H9 (cell line): ENCODE measurements around the gene FAM81B. TPM values are rescaled to one million over a fixed set of nuclear protein-coding genes. Genes with fewer than 3 reads are reported as not detected.

Experiments used
- DNase-seq: peaks from one replicate; pipeline ENCODE4 v3.0.0-alpha.2; 2017
- H2AFZ ChIP-seq: one replicate; pipeline ENCODE4 v1.6.1; 2013; ENCODE audit warnings: mild to moderate bottlenecking, low read length, control low read depth, moderate library complexity
- H2AK5ac ChIP-seq: 2 replicates; pipeline ENCODE4 v1.6.1; 2013; ENCODE audit warnings: low read length, control low read depth, mixed read lengths; ENCODE audit not compliant: insufficient read length
- H2BK120ac ChIP-seq: one replicate; pipeline ENCODE4 v1.6.1; 2013; ENCODE audit warnings: low read depth, mild to moderate bottlenecking, low read length, control low read depth, inconsistent platforms; ENCODE audit not compliant: poor library complexity, severe bottlenecking
- H2BK12ac ChIP-seq: 2 replicates; pipeline ENCODE4 v1.6.1; 2013; ENCODE audit warnings: low read length, control low read depth, mixed read lengths, low read depth; ENCODE audit not compliant: insufficient read length
- H2BK15ac ChIP-seq: 2 replicates; pipeline ENCODE4 v1.6.1; 2013; ENCODE audit warnings: low read depth, low read length, control low read depth
- H2BK20ac ChIP-seq: one replicate; pipeline ENCODE4 v1.6.1; 2013; ENCODE audit warnings: low read depth, mild to moderate bottlenecking, low read length, control low read depth, inconsistent platforms; ENCODE audit not compliant: poor library complexity, severe bottlenecking
- H2BK5ac ChIP-seq: 2 replicates; pipeline ENCODE4 v1.6.1; 2013; ENCODE audit warnings: low read length, control low read depth, mixed read lengths; ENCODE audit not compliant: insufficient read length
- H3K14ac ChIP-seq: 2 replicates; pipeline ENCODE4 v1.6.1; 2013; ENCODE audit warnings: low read length, control low read depth; ENCODE audit not compliant: insufficient read depth
- H3K18ac ChIP-seq: 2 replicates; pipeline ENCODE4 v1.6.1; 2013; ENCODE audit warnings: low read depth, mild to moderate bottlenecking, mixed read lengths, low read length, control low read depth; ENCODE audit not compliant: insufficient read length
- H3K23ac ChIP-seq: 2 replicates; pipeline ENCODE4 v1.6.1; 2013; ENCODE audit warnings: low read length, control low read depth, mixed read lengths, low read depth; ENCODE audit not compliant: insufficient read length
- H3K23me2 ChIP-seq: 2 replicates; pipeline ENCODE4 v1.6.1; 2013; ENCODE audit warnings: low read depth, mild to moderate bottlenecking, mixed read lengths, low read length, control low read depth; ENCODE audit not compliant: insufficient read length, poor library complexity, severe bottlenecking
- H3K27ac ChIP-seq: 2 replicates; pipeline ENCODE4 v1.5.1; 2013; ENCODE audit warnings: low read length, control low read depth, mixed read lengths, low read depth; ENCODE audit not compliant: insufficient read length
- H3K27me3 ChIP-seq: 2 replicates; pipeline ENCODE4 v1.6.1; 2013; ENCODE audit warnings: low read length, control low read depth, inconsistent platforms; ENCODE audit not compliant: insufficient read depth
- H3K4ac ChIP-seq: 2 replicates; pipeline ENCODE4 v1.6.1; 2013; ENCODE audit warnings: low read depth, mild to moderate bottlenecking, control low read depth, inconsistent platforms, low read length, moderate library complexity
- H3K4me1 ChIP-seq: 2 replicates; pipeline ENCODE4 v1.6.1; 2013; ENCODE audit warnings: low read length, control low read depth, inconsistent platforms; ENCODE audit not compliant: insufficient read depth
- H3K4me2 ChIP-seq: 2 replicates; pipeline ENCODE4 v1.6.1; 2013; ENCODE audit warnings: low read length, control low read depth, mixed read lengths; ENCODE audit not compliant: insufficient read length, insufficient read depth
- H3K56ac ChIP-seq: 2 replicates; pipeline ENCODE4 v1.6.1; 2013; ENCODE audit warnings: low read depth, mild to moderate bottlenecking, mixed read lengths, low read length, control low read depth; ENCODE audit not compliant: insufficient read length
- H3K79me1 ChIP-seq: 2 replicates; pipeline ENCODE4 v1.6.1; 2013; ENCODE audit warnings: low read depth, mild to moderate bottlenecking, moderate library complexity, low read length, control low read depth, inconsistent platforms; ENCODE audit not compliant: insufficient read depth, poor library complexity, severe bottlenecking
- H3K79me2 ChIP-seq: 2 replicates; pipeline ENCODE4 v1.6.1; 2013; ENCODE audit warnings: low read length, control low read depth, inconsistent platforms; ENCODE audit not compliant: insufficient read depth
- H3K9ac ChIP-seq: 2 replicates; pipeline ENCODE4 v1.6.1; 2013; ENCODE audit warnings: low read length, control low read depth, mixed read lengths; ENCODE audit not compliant: insufficient read length; ENCODE audit errors: extremely low read depth
- H3K9me3 ChIP-seq: one replicate; pipeline ENCODE4 v1.6.1; 2013; ENCODE audit warnings: low read depth, low read length, inconsistent platforms; ENCODE audit not compliant: control insufficient read depth
- H3T11ph ChIP-seq: one replicate; pipeline ENCODE4 v1.6.1; 2013; ENCODE audit warnings: mild to moderate bottlenecking, low read length, control low read depth, inconsistent platforms
- H4K20me1 ChIP-seq: one replicate; pipeline ENCODE4 v1.6.1; 2013; ENCODE audit not compliant: control insufficient read depth, insufficient read length, insufficient read depth
- H4K5ac ChIP-seq: 2 replicates; pipeline ENCODE4 v1.6.1; 2013; ENCODE audit warnings: low read depth, mild to moderate bottlenecking, mixed read lengths, low read length, control low read depth; ENCODE audit not compliant: insufficient read length
- H4K8ac ChIP-seq: replicated peaks from 2 replicates; pipeline ENCODE4 v1.6.1; 2013; ENCODE audit warnings: low read length, control low read depth, mixed read lengths, low read depth; ENCODE audit not compliant: insufficient read length
- H4K91ac ChIP-seq: 2 replicates; pipeline ENCODE4 v1.6.1; 2013; ENCODE audit warnings: low read depth, mild to moderate bottlenecking, moderate library complexity, mixed read lengths, low read length, control low read depth; ENCODE audit not compliant: insufficient read length
- H3K27ac Mint-ChIP-seq, 3 experiments: 2 replicates in 2 of 3; 3 replicates in 1 of 3; pipeline ENCODE4 v1.8.0; 2020 to 2021; ENCODE audit warnings: mixed read lengths in 3 of 3, mild to moderate bottlenecking in 1 of 3, moderate library complexity in 1 of 3
- H3K27me3 Mint-ChIP-seq: 2 replicates; pipeline ENCODE4 v1.8.0; 2021; ENCODE audit warnings: low read depth, mild to moderate bottlenecking, moderate library complexity, mixed read lengths
- H3K36me3 Mint-ChIP-seq, 3 experiments: 2 replicates in 2 of 3; 3 replicates in 1 of 3; pipeline ENCODE4 v1.8.0; 2020 to 2021; ENCODE audit warnings: low read depth in 3 of 3, mixed read lengths in 3 of 3; ENCODE audit not compliant: insufficient read depth in 1 of 3
- H3K4me1 Mint-ChIP-seq, 2 experiments: 2 replicates each; pipeline ENCODE4 v1.8.0; 2020; ENCODE audit warnings: mixed read lengths in 2 of 2
- H3K4me3 Mint-ChIP-seq, 2 experiments: 2 replicates in 1 of 2; 3 replicates in 1 of 2; pipeline ENCODE4 v1.8.0; 2020 to 2021; ENCODE audit warnings: mild to moderate bottlenecking in 2 of 2, mixed read lengths in 2 of 2, moderate library complexity in 1 of 2
- H3K9me3 Mint-ChIP-seq, 2 experiments: 2 replicates in 1 of 2; 3 replicates in 1 of 2; pipeline ENCODE4 v1.8.0; 2020; ENCODE audit warnings: mild to moderate bottlenecking in 2 of 2, mixed read lengths in 2 of 2, moderate library complexity in 1 of 2
- CTCF ChIP-seq: fragments of 200-600 bp; sonication (generic); conservative IDR thresholded peaks from 3 replicates; pipeline ENCODE4 v1.8.0; 2021; ENCODE audit warnings: antibody characterized with exemption, mild to moderate bottlenecking
- WGBS: extraction: QIAGEN DNeasy Blood & Tissue Kit; methylation state at CpG from one replicate; pipeline ENCODE4 v1.1.7; 2013; ENCODE audit warnings: missing lambda C conversion rate, low lambda C conversion rate, mixed read lengths; ENCODE audit not compliant: insufficient read length; ENCODE audit errors: extremely low coverage; 5-methylcytosine and 5-hydroxymethylcytosine counted together
- total RNA-seq: library from RNA; stranded (reverse); gene quantifications from 2 replicates; pipeline ENCODE4 v1.2.1, GENCODE V29; 2021

FAM81B gene
- total RNA-seq, 1 experiment from 2014 or later = not detected

GRCh38 chr5:95369782-95370181, 21.4 kb upstream of the FAM81B start:
- no peak overlapping the region for H3K4me2 ChIP-seq
- no peak overlapping the region for H4K91ac ChIP-seq
- peaks cover 0 to 7% (median 7%) of the 10 kb centered on the region in 3 experiments; a peak in 5 of 7 replicates for H3K36me3 Mint-ChIP-seq
- H3K4me1 ChIP-seq = no peaks in the 10 kb centered on the region
- H3K9ac ChIP-seq = no peak overlapping the region
- H3K18ac ChIP-seq = no peak overlapping the region
- H3K79me2 ChIP-seq = no peaks in the 10 kb centered on the region
- H3T11ph ChIP-seq = no peak overlapping the region
- H2AFZ ChIP-seq = no peak overlapping the region
- H4K8ac ChIP-seq = no peak overlapping the region
- H4K20me1 ChIP-seq = no peaks in the 10 kb centered on the region
- no peak overlapping the region for H2BK5ac ChIP-seq
- no peaks in the 10 kb centered on the region for H3K9me3 ChIP-seq
- H2BK120ac ChIP-seq = no peak overlapping the region
- no peak overlapping the region for H3K23ac ChIP-seq
- H2BK20ac ChIP-seq = no peak overlapping the region
- WGBS = no CpG with 5 or more reads among the region's 3 CpGs
- no peaks in the 10 kb centered on the region for H3K27me3 ChIP-seq
- no peak overlapping the region for H2AK5ac ChIP-seq
- no peak overlapping the region for H2BK12ac ChIP-seq
- no peak overlapping the region for H3K4ac ChIP-seq
- no peak for DNase-seq
- peaks cover 2 to 10% of the 10 kb centered on the region in 2 experiments; a peak in 3 of 4 replicates for H3K4me1 Mint-ChIP-seq
- peaks cover 5% of the 10 kb centered on the region in 2 experiments for H3K9me3 Mint-ChIP-seq
- no peak overlapping the region for H3K4me3 Mint-ChIP-seq
- no peaks in the 10 kb centered on the region for H3K79me1 ChIP-seq
- no peak overlapping the region; a peak in 1 of 7 replicates for H3K27ac Mint-ChIP-seq
- H3K14ac ChIP-seq = no peak overlapping the region
- no peak overlapping the region for H3K56ac ChIP-seq
- no peak overlapping the region for H3K27ac ChIP-seq
- no peak overlapping the region for H2BK15ac ChIP-seq
- H3K23me2 ChIP-seq = no peaks in the 10 kb centered on the region
- H3K27me3 Mint-ChIP-seq = no peaks in the 10 kb centered on the region
- no peak for TF ChIP-seq CTCF
- no peak overlapping the region for H4K5ac ChIP-seq
